ENCODE measurements around the gene ATP6V0E2.

The ATP6V0E2 gene

DNA sequence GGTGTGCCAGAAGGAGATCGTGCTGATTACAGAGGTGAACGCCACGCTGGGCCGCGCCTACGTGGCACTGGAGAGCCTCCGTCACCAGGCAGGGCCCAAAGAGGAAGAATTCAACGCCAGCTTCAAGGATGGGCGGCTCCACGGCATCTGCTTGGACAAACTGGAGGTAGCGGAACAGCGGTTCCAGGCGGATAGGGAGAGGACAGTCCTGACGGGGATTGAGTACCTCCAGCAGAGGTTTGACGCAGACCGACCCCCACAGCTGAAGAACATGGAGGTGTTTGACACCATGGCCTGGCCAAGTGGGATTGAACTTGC is 12.1 kb upstream of the ATP6V0E2 start:
- in situ Hi-C loops (cut with MboI; ENCODE audit: low pct_unique_long_range_greater_than_20kb, low sequenced_read_pairs, unreplicated experiment), result no loop called here
- DNase-seq (ENCODE audit: low spot score), result no peak
- TF ChIP-seq CTCF (IDR thresholded peaks at IDR 0.05; ENCODE audit: extremely low read depth, insufficient read depth, missing control alignments), result no peak

DNA sequence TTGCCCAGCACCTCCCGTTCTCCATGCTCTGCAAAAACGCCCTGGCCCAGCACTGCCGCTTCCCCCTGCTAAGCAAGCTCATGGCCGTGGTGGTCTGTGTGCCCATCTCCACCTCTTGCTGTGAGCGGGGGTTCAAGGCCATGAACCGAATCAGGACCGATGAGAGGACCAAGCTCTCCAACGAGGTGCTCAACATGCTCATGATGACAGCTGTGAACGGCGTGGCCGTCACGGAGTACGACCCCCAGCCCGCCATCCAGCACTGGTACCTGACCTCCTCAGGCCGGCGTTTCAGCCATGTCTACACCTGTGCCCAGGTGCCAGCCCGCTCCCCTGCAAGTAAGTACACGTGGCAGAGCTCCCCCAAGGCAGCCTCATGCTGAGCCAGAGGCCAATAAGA is 11.6 kb upstream of the ATP6V0E2 start:
- in situ Hi-C loops (cut with MboI; ENCODE audit: low pct_unique_long_range_greater_than_20kb, low sequenced_read_pairs, unreplicated experiment), result no loop called here
- no peak for TF ChIP-seq CTCF (IDR thresholded peaks at IDR 0.05; ENCODE audit: extremely low read depth, insufficient read depth, missing control alignments)
- DNase-seq (ENCODE audit: low spot score), result no peak

DNA sequence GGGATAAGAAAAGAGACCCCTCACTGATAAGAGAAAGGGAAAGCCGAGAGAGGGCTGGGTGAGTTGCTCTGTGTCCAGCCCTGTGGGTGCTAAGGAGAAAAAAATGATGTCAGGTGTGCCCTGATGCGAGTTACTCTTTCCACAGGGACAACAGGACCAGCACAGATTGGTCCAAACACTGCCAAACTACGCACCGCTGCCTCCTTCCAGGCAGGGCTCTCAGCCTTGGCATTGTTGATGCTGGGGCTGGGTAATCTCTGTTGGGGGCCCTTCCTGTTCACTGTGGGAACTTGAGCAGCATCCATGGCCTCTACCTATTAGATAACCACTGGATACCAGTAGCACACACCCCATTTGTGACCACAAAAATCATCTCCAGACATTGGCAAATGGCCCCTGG is 10.3 kb upstream of the ATP6V0E2 start:
- no peak for TF ChIP-seq CTCF (IDR thresholded peaks at IDR 0.05; ENCODE audit: extremely low read depth, insufficient read depth, missing control alignments)
- in situ Hi-C loops (cut with MboI; ENCODE audit: low pct_unique_long_range_greater_than_20kb, low sequenced_read_pairs, unreplicated experiment), result no loop called here
- no peak for DNase-seq (ENCODE audit: low spot score)

GRCh38 chr7:149864023-149864422 is 9.7 kb upstream of the ATP6V0E2 start:
- DNase-seq (ENCODE audit: low spot score), result no peak
- no peak for TF ChIP-seq CTCF (IDR thresholded peaks at IDR 0.05; ENCODE audit: extremely low read depth, insufficient read depth, missing control alignments)
- in situ Hi-C loops (cut with MboI; ENCODE audit: low pct_unique_long_range_greater_than_20kb, low sequenced_read_pairs, unreplicated experiment), result no loop called here

GRCh38 chr7:149864751-149865150 is 9.0 kb upstream of the ATP6V0E2 start:
- DNase-seq (ENCODE audit: low spot score), result no peak
- in situ Hi-C loops (cut with MboI; ENCODE audit: low pct_unique_long_range_greater_than_20kb, low sequenced_read_pairs, unreplicated experiment), result no loop called here
- TF ChIP-seq CTCF (IDR thresholded peaks at IDR 0.05; ENCODE audit: extremely low read depth, insufficient read depth, missing control alignments), result no peak

DNA sequence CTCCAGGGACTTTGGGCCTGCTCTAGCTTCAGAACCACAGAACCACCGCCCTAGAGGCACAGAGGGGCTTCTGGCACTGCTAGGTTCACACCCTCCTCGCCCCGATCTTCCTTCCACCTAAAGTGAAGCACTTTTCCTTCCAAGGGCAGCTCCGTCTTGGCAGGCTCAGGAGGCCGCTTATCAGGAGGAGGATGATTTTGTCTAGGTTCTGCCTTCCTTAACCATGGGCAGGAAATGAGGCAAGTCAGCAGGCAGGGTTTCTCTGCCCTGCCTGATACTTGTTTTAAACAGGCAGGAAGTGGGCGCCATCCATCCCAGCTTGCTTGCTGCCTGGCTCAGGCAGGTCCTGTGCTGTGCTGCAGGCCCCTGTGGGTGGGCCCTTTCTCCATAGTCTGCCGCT is 8.3 kb upstream of the ATP6V0E2 start:
- in situ Hi-C loops (cut with MboI; ENCODE audit: low pct_unique_long_range_greater_than_20kb, low sequenced_read_pairs, unreplicated experiment), result no loop called here
- TF ChIP-seq CTCF (IDR thresholded peaks at IDR 0.05; ENCODE audit: extremely low read depth, insufficient read depth, missing control alignments), result no peak
- DNase-seq (ENCODE audit: low spot score), result peak; percentile 31

- DNase-seq (ENCODE audit: low spot score), result no peak
- in situ Hi-C loops (cut with MboI; ENCODE audit: low pct_unique_long_range_greater_than_20kb, low sequenced_read_pairs, unreplicated experiment), result no loop called here
- no peak for TF ChIP-seq CTCF (IDR thresholded peaks at IDR 0.05; ENCODE audit: extremely low read depth, insufficient read depth, missing control alignments)
These were observed 7.5 kb upstream of the ATP6V0E2 start for GRCh38 chr7:149866139-149866778.

Data from GM13977 (cell line).